Nephron (organoid): ENCODE measurements around the gene TBCE.
A peak's percentile ranks its signal among the peaks of the same experiment; 100 is the strongest.

Experiments
- H3K27ac Mint-ChIP-seq, 3 experiments: 2 replicates each; pipeline ENCODE4 v1.8.0; 2020; ENCODE audit warnings: mixed read lengths in 3 of 3, mild to moderate bottlenecking in 2 of 3, moderate library complexity in 1 of 3
- H3K27me3 Mint-ChIP-seq: 2 replicates; pipeline ENCODE4 v1.8.0; 2021; ENCODE audit warnings: low read depth, mild to moderate bottlenecking, moderate library complexity, mixed read lengths
- H3K36me3 Mint-ChIP-seq: 2 replicates; pipeline ENCODE4 v1.8.0; 2020; ENCODE audit warnings: low read depth, mixed read lengths
- H3K4me1 Mint-ChIP-seq: 2 replicates; pipeline ENCODE4 v1.8.0; 2020; ENCODE audit warnings: mixed read lengths
- H3K4me3 Mint-ChIP-seq, 3 experiments: 2 replicates each; pipeline ENCODE4 v1.8.0; 2020; ENCODE audit warnings: mild to moderate bottlenecking in 3 of 3, mixed read lengths in 3 of 3, moderate library complexity in 2 of 3
- H3K9me3 Mint-ChIP-seq: 2 replicates; pipeline ENCODE4 v1.8.0; 2020; ENCODE audit warnings: mixed read lengths
- TF ChIP-seq, protein P1 (sequence below), 3 experiments: fragments of 200-600 bp; sonication (generic); IDR thresholded peaks; one replicate each; pipeline ENCODE4 v1.5.0; 2021; ENCODE audit warnings: antibody characterized with exemption in 3 of 3; ENCODE audit not compliant: unreplicated experiment in 3 of 3

Gene TBCE

DNA sequence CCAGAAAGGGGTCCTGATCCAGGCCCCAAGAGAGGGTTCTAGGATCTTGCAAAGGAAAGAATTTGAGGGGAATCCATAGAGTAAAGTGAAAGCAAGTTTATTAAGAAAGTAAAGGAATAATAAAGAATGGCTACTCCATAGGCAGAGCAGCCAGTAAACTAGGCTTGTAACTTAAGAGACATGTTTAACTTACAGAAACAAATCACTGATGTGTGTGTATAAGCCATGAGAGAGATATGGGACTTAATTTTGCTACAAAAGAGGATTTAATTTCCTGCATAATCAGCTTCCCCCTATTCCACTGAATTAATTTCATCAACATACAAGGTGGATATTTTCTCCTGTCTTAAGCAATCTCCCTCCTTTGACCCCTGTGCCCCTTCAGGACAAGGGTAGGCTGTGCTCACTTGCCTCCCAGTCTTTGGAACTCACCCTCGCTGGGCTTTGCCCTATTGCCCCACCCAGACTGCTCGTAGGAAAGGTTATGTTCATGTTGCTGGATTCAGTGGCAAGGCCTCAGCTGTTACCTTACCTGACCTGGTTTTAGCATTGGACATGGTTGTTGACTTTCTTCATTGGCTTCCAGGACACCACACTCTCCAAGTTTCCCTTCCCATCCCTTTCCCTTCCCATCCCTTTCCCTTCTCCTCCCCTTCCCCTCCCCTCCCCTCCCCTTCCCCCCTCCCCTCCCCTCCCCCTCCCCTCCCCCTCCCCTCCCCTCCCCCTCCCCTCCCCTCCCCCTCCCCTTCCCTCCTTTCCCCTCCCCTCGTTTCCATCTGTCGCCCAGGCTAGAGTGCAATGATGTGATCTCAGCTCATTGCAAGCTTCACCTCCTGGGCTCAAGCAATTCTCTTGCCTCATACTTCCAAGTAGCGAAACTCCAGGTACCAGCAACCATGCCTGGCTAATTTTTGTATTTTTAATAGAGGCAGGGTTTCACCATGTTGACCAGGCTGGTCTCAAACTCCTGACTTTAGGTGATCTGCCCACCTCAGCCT is 44.6 kb downstream of the TBCE start:
- Mint-ChIP-seq H3K36me3 (peaks cover 8% of the 10 kb centered on the region), H3K9me3 (no peaks in the 10 kb centered on the region), H3K4me3 (no peak overlapping the region), H3K27ac (no peak overlapping the region), H3K27me3 (no peaks in the 10 kb centered on the region), H3K4me1 (peaks cover 33% of the 10 kb centered on the region)
- TF ChIP-seq, protein P1, sequence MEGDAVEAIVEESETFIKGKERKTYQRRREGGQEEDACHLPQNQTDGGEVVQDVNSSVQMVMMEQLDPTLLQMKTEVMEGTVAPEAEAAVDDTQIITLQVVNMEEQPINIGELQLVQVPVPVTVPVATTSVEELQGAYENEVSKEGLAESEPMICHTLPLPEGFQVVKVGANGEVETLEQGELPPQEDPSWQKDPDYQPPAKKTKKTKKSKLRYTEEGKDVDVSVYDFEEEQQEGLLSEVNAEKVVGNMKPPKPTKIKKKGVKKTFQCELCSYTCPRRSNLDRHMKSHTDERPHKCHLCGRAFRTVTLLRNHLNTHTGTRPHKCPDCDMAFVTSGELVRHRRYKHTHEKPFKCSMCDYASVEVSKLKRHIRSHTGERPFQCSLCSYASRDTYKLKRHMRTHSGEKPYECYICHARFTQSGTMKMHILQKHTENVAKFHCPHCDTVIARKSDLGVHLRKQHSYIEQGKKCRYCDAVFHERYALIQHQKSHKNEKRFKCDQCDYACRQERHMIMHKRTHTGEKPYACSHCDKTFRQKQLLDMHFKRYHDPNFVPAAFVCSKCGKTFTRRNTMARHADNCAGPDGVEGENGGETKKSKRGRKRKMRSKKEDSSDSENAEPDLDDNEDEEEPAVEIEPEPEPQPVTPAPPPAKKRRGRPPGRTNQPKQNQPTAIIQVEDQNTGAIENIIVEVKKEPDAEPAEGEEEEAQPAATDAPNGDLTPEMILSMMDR (IDR thresholded peaks at IDR 0.05; ENCODE audit: unreplicated experiment in 3 of 3), result no peak

DNA sequence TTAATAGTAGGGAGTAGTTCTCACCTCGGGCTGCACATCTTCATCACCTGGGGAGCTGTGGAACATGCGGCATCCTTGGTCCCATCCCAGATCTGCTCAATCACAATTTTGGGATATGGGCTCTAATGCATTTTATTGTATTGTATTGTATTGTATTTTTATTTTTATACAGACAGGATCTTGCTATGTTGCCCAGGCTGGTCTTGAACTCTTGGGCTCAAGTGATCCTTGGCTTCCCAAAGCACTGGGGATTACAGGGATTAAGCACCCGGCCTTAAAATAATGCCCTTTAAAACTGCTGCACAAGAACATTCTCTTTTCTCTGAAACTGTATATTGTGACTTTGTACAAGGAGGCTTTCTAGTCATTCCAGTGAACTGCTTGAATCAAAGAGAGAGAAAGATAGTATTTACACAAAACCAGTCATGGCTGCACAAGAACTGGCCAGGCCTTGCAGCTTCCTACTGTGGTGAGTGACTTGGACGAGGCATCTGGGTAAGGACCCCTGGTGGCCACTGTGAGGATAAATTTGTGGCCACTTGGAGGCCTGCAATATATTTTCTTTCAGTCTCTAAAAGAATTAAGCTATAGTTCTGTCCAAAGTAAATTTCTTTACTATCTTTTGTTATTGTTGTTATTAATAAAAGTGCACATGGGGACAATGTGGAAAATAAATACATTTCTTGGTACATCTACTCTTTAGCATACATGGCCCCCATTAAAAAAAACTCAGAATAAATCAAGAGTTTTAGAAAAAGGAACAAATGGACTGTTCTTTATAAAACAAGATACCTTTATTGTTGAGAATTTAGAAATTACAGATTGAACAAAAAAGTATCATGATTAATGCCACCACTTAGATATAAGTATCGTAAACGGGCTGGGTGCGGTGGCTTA is 48.0 kb downstream of the TBCE start:
- H3K36me3 Mint-ChIP-seq, result peaks cover 11% of the 10 kb centered on the region
- H3K27me3 Mint-ChIP-seq, result no peaks in the 10 kb centered on the region
- H3K9me3 Mint-ChIP-seq, result no peaks in the 10 kb centered on the region
- peaks cover 10% of the 10 kb centered on the region for H3K4me1 Mint-ChIP-seq
- no peak overlapping the region for H3K4me3 Mint-ChIP-seq
- TF ChIP-seq, protein P1 (IDR thresholded peaks at IDR 0.05; ENCODE audit: unreplicated experiment in 3 of 3), result peak; percentile 61 to 73 (median 65)
- H3K27ac Mint-ChIP-seq, result no peak overlapping the region

DNA sequence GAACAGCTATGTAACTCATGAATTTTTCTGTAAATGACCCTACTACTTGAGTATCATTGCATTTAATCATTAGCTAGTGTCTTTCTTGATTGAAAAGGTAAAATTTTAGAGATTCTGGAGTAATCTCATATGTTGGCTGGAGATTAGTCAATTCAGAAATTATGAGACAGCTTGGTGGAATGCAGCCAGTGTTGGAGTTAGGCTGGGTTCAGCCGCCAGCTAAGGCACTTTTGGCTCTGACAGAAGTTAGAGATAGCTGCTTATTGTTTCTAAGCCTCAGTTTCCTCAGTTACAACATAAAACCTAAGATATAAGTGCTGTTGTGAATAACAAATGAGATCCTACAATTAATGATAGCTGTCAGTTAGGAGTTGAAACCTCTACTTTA is 49.4 kb downstream of the TBCE start:
- H3K36me3 Mint-ChIP-seq, result peaks cover 11% of the 10 kb centered on the region
- no peak overlapping the region for H3K4me3 Mint-ChIP-seq
- no peaks in the 10 kb centered on the region for H3K9me3 Mint-ChIP-seq
- no peaks in the 10 kb centered on the region for H3K27me3 Mint-ChIP-seq
- peaks cover 10% of the 10 kb centered on the region for H3K4me1 Mint-ChIP-seq
- no peak overlapping the region for H3K27ac Mint-ChIP-seq
- TF ChIP-seq, protein P1 (IDR thresholded peaks at IDR 0.05; ENCODE audit: unreplicated experiment in 3 of 3), result no peak

DNA sequence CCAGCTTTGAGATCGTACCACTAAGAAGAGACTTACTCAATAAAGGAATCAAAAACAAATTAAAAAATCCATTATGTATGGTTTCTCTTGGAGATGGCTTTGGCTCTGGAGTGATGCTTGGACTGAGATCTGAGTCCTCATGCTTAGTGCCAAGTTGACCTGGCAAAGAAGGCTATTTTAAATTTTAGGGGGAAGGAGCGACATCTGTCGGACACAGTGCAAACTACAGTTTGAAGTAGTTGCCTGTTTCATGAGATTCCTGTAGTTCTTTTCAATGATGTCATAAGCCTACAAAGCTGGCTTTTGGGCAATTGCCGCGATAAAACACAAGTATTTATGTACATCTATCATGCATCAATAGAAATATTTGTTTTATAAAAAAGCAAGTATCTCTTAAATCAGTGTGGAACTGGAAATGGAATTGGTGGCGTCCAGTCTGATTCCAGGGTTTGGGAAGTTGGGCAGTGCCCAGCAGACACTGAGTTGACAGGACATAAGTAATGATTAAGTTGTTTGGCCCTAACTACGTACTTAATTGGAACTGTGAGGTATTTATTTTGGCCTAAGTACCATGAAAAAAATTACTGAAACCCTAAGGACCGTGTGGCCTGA is 50.0 kb downstream of the TBCE start:
- H3K4me3 Mint-ChIP-seq, result no peak overlapping the region
- no peaks in the 10 kb centered on the region for H3K9me3 Mint-ChIP-seq
- H3K27me3 Mint-ChIP-seq, result no peaks in the 10 kb centered on the region
- no peak overlapping the region for H3K27ac Mint-ChIP-seq
- TF ChIP-seq, protein P1 (IDR thresholded peaks at IDR 0.05; ENCODE audit: unreplicated experiment in 3 of 3), result peak; percentile 87 to 89 (median 88)
- peaks cover 11% of the 10 kb centered on the region for H3K36me3 Mint-ChIP-seq
- peaks cover 10% of the 10 kb centered on the region for H3K4me1 Mint-ChIP-seq

DNA sequence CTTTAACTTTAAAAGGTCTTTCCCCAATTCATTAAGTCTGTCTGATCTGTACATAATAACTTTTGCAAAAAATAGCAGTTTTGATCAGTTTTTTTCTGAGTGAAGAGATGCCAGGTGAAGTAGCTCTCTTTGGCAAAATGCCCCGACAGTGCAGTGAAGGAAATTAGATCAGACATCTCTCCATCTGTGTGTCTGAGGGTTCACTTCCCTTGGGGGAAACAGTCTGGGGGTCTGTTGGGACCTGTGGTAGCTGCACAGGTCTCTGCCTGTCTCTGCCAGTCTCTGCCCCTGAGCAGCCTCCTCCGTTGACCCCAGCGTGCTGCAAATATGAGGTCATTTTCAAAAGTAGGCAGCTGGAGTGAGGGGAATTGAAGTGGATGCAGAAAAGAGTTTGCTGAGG is 54.5 kb downstream of the TBCE start:
- TF ChIP-seq, protein P1 (IDR thresholded peaks at IDR 0.05; ENCODE audit: unreplicated experiment in 3 of 3), result no peak
- no peaks in the 10 kb centered on the region for H3K27me3 Mint-ChIP-seq

More for the DNA sequence above, 54.5 kb downstream of the TBCE start:
- Mint-ChIP-seq H3K9me3 (no peaks in the 10 kb centered on the region), H3K36me3 (peaks cover 9% of the 10 kb centered on the region), H3K4me1 (peaks cover 19% of the 10 kb centered on the region), H3K27ac (no peak overlapping the region), H3K4me3 (no peak overlapping the region)
